MM.1S (cell line): ENCODE results near the gene SH3TC2.

Source experiments
- DNase-seq: peaks from one replicate; pipeline ENCODE4 v3.0.0-alpha.2; 2015
- H2AFZ ChIP-seq: fragments of 300-600 bp; sonication (generic); 2 replicates; pipeline ENCODE4 v1.6.0; 2016; ENCODE audit warnings: antibody characterized with exemption, low read length
- H3F3A ChIP-seq: fragments of 300-600 bp; sonication (generic); 2 replicates; pipeline ENCODE4 v1.6.1; 2016; ENCODE audit warnings: mild to moderate bottlenecking, antibody characterized with exemption, low read length, moderate library complexity, mixed read lengths; ENCODE audit not compliant: insufficient read depth
- H3K27ac ChIP-seq: fragments of 300-600 bp; sonication (generic); 2 replicates; pipeline ENCODE4 v1.5.1; 2016; ENCODE audit warnings: mild to moderate bottlenecking, low read length
- H3K27me3 ChIP-seq: fragments of 300-600 bp; sonication (generic); replicated peaks from 2 replicates; pipeline ENCODE4 v1.6.0; 2016; ENCODE audit warnings: low read length; ENCODE audit not compliant: insufficient read depth
- H3K36me3 ChIP-seq: fragments of 300-600 bp; sonication (generic); replicated peaks from 2 replicates; pipeline ENCODE4 v1.6.1; 2016; ENCODE audit warnings: mild to moderate bottlenecking, low read length, mixed read lengths; ENCODE audit not compliant: insufficient read depth
- H3K4me1 ChIP-seq: fragments of 300-600 bp; sonication (generic); 2 replicates; pipeline ENCODE4 v1.6.1; 2016; ENCODE audit warnings: low read length, mixed read lengths
- H3K4me2 ChIP-seq: fragments of 300-600 bp; sonication (generic); 2 replicates; pipeline ENCODE4 v1.6.0; 2016; ENCODE audit warnings: low read depth, low read length
- H3K4me3 ChIP-seq: fragments of 300-600 bp; sonication (generic); 2 replicates; pipeline ENCODE4 v1.5.1; 2016; ENCODE audit warnings: low read length, mixed read lengths
- H3K79me2 ChIP-seq: fragments of 300-600 bp; sonication (generic); 2 replicates; pipeline ENCODE4 v1.6.1; 2016; ENCODE audit warnings: mixed run types, low read length, mixed read lengths
- H3K9ac ChIP-seq: fragments of 300-600 bp; sonication (generic); 2 replicates; pipeline ENCODE4 v1.6.1; 2016; ENCODE audit warnings: low read length, mixed read lengths
- H3K9me2 ChIP-seq: fragments of 300-600 bp; sonication (generic); replicated peaks from 2 replicates; pipeline ENCODE4 v1.6.1; 2016; ENCODE audit warnings: mild to moderate bottlenecking, low read length, mixed read lengths; ENCODE audit not compliant: insufficient read depth
- H3K9me3 ChIP-seq: fragments of 300-600 bp; sonication (generic); replicated peaks from 2 replicates; pipeline ENCODE4 v1.6.1; 2016; ENCODE audit warnings: mild to moderate bottlenecking, low read length, mixed read lengths; ENCODE audit not compliant: insufficient read depth
- H4K20me1 ChIP-seq: fragments of 300-600 bp; sonication (generic); 2 replicates; pipeline ENCODE4 v1.6.1; 2016; ENCODE audit warnings: mild to moderate bottlenecking, low read length, moderate library complexity, mixed read lengths; ENCODE audit not compliant: insufficient read depth
- EZH2 ChIP-seq: fragments of 300-600 bp; sonication (generic); optimal IDR thresholded peaks from 2 replicates; pipeline ENCODE3; 2017; ENCODE audit warnings: low read depth, mild to moderate bottlenecking, antibody characterized with exemption, low read length, mixed read lengths
- EZH2phosphoT487 ChIP-seq: fragments of 300-600 bp; sonication (generic); IDR thresholded peaks from 2 replicates; pipeline ENCODE4 v1.6.1; 2018; ENCODE audit warnings: antibody characterized with exemption, low read length
- TF ChIP-seq, protein P1 (sequence below): fragments of 300-600 bp; sonication (generic); IDR thresholded peaks from 2 replicates; pipeline ENCODE4 v1.5.1; 2016; ENCODE audit warnings: antibody characterized with exemption, low read length, mixed read lengths

SH3TC2 gene

DNA sequence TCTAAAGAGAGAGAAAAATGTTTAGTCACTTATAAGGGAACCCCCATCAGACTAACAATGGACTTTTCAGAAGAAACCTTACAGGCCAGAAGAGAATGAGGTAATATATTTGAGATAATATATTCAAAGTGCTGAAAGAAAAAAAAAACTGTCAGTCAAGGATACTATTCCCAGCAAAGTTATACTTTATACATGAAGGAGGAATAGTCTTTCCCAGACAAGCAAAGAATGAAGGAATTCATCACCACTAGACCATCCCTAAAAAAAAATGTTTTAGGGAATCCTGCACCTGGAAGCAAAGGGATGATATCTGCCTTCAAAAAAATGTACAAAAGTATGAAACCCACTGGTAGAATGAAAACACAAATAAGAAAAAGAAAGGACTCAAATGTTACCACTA, 37.5 kb upstream of the SH3TC2 start:
- Histone ChIP-seq H2AFZ (no peak overlapping the region), H3K27me3 (no peaks in the 10 kb centered on the region), H3K4me2 (peak overlapping the region; percentile 45; the same call in 1 of the 2 replicates), H3K9ac (no peak overlapping the region), H3K9me2 (no peaks in the 10 kb centered on the region), H3K9me3 (no peaks in the 10 kb centered on the region), H3K4me3 (no peak overlapping the region), H3F3A (0 out of 2 replicates have a peak, but pooled peaks cover 2% of the 10 kb centered on the region), H4K20me1 (no peaks in the 10 kb centered on the region), H3K36me3 (no peaks in the 10 kb centered on the region), H3K79me2 (no peaks in the 10 kb centered on the region), H3K4me1 (0 out of 2 replicates have a peak, but pooled peaks cover 2% of the 10 kb centered on the region), H3K27ac (no peak overlapping the region; the same call in 1 of the 2 replicates)
- no peak for DNase-seq
- no peak for TF ChIP-seq EZH2phosphoT487
- TF ChIP-seq, protein P1, sequence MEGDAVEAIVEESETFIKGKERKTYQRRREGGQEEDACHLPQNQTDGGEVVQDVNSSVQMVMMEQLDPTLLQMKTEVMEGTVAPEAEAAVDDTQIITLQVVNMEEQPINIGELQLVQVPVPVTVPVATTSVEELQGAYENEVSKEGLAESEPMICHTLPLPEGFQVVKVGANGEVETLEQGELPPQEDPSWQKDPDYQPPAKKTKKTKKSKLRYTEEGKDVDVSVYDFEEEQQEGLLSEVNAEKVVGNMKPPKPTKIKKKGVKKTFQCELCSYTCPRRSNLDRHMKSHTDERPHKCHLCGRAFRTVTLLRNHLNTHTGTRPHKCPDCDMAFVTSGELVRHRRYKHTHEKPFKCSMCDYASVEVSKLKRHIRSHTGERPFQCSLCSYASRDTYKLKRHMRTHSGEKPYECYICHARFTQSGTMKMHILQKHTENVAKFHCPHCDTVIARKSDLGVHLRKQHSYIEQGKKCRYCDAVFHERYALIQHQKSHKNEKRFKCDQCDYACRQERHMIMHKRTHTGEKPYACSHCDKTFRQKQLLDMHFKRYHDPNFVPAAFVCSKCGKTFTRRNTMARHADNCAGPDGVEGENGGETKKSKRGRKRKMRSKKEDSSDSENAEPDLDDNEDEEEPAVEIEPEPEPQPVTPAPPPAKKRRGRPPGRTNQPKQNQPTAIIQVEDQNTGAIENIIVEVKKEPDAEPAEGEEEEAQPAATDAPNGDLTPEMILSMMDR, result no peak
- TF ChIP-seq EZH2, result no peak

DNA sequence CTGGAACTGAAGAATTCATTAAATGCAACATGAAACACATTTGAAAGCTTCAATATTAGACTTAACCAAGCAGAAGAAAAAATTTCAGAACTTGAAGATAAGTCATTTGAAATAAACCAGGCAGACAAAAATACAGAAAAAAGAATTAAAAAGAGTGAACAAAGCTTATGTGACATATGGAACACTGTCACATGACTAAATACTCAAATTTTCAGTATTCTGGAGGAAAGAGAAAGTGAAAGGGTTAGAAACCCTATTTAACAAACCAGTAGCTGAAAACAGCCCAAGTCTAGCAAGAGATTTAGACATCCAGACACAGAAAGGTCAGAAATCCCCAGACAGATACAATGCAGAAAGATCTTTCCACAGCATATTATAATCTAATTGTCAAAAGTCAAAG, 37.1 kb upstream of the SH3TC2 start:
- Histone ChIP-seq H2AFZ (no peak overlapping the region), H3K4me3 (no peak overlapping the region), H3F3A (0 out of 2 replicates have a peak, but pooled peaks cover 2% of the 10 kb centered on the region), H3K9me2 (no peaks in the 10 kb centered on the region), H3K27ac (no peak overlapping the region; the same call in 1 of the 2 replicates), H3K27me3 (no peaks in the 10 kb centered on the region), H3K79me2 (no peaks in the 10 kb centered on the region), H3K9ac (no peak overlapping the region), H3K36me3 (no peaks in the 10 kb centered on the region), H4K20me1 (no peaks in the 10 kb centered on the region), H3K9me3 (no peaks in the 10 kb centered on the region), H3K4me2 (peak overlapping the region; percentile 45; the same call in 1 of the 2 replicates), H3K4me1 (0 out of 2 replicates have a peak, but pooled peaks cover 4% of the 10 kb centered on the region)
- DNase-seq, result peak; percentile 64
- TF ChIP-seq, protein P1, result no peak
- no peak for TF ChIP-seq EZH2
- no peak for TF ChIP-seq EZH2phosphoT487

DNA sequence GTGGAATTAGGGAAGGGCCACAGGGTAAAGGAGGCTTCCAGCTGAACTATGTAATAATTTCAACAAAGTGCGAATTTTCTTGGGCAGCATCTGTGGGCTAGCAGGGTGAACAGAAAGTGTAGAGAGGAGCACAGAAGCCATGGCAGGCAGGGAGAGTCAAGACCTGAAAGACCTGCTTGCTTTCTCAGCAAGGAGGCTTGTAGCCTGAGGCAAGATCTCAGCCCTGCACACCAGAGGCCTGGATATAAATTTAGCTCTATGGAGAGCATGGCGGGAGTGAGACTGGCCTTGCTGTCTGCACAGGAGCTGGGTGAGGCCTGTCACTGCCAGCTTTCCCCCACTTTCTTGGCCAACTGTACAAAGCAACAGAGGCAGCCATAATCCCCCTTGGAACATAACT, 32.1 kb upstream of the SH3TC2 start:
- Histone ChIP-seq H3K36me3 (no peaks in the 10 kb centered on the region), H3K27me3 (no peaks in the 10 kb centered on the region), H3K4me1 (0 out of 2 replicates have a peak, but pooled peaks cover 4% of the 10 kb centered on the region), H4K20me1 (no peaks in the 10 kb centered on the region), H2AFZ (no peak overlapping the region), H3K4me3 (no peak overlapping the region), H3K9me2 (no peaks in the 10 kb centered on the region), H3K27ac (no peak overlapping the region), H3K9me3 (no peaks in the 10 kb centered on the region), H3F3A (no peaks in the 10 kb centered on the region), H3K9ac (no peak overlapping the region), H3K4me2 (no peak overlapping the region), H3K79me2 (no peaks in the 10 kb centered on the region)
- TF ChIP-seq EZH2phosphoT487, result no peak
- TF ChIP-seq, protein P1, result no peak
- no peak for TF ChIP-seq EZH2
- peak; percentile 28 for DNase-seq
